HG02610 (cell line): ENCODE data around the gene LGALS12.
A peak's percentile ranks its signal among the peaks of the same experiment; 100 is the strongest.
"Not testable (repeated sequence)": the region's sequence is repeated elsewhere in the genome, so short reads cannot be mapped to it uniquely, and the experiment has no call there.

Experiments
- ATAC-seq: cut with Tn5 transposase; IDR thresholded peaks from one replicate; pipeline ENCODE4 v1.9.1; 2021; ENCODE audit warnings: mild to moderate bottlenecking, moderate library complexity; ENCODE audit not compliant: unreplicated experiment

The LGALS12 gene

DNA sequence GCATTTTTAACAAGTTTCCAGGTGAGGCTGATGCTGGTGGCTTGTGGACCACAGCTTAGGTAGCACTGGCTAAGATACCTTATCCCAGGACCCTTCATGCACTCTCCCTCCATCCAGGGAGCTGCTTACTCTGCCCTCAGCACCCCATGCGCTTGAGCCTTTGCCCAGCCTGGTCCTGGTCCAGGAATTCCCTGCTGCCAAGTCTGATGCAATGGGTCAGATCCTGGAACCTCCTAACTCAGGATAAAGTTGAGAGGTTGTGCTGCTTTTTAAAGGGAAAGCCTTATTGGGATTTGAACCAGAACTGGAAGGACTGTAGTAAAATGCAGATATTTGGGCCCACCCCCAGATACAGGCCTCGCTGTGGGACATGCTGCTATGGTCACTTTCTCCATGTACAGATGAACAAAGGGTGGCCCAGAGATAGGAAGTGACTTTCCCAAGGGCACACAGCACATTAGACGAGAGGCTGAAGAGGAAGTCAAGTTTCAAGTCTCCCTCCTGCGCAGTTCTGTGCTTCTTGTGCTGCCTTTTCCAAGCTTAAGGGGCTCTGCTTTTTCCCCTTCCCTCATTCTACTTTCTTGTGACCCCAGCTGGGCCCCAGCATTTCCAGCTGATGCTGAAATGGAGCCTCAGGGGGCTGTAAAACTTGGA, 824 bp upstream of the LGALS12 start:
- ATAC-seq = no peak

DNA sequence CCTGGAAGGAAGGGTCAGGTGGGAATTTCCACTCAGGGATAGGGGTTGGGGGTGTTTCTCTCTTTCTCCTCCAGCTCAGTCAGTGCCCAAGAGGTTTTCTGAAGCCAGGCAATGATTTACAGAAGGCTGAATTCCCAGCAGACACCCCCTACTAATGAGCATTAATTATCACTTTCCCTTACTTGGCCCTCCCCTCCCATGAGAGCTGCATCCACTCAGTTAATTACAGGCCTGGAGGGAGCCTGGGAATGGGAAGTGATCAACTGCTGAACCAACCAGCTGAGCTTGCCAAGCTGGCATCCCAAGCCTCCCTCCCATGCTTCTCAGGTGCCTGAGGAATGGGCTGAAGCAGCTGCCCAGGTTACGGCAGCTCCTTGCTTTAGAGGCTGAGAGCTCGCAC, 992 bp downstream of the LGALS12 start:
- ATAC-seq = no peak

DNA sequence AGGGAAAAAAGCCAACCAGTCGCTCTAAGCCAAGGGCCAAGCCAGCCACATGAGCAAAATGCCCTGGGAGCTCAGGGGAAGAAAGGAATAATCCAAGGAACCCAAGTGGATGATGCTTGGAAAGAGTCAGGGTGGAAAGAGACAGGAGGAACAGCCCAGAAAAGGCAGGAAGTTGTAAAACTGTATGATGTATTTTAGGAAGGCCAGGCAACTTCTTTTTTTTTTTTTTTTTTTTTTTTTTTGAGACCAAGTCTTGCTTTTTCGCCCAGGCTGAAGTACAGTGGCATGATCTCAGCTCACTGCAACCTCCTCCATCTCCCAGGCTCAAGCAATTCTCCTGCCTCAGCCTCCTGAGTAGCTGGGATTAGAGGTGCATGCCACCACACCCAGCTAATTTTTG, 1.6 kb downstream of the LGALS12 start:
- ATAC-seq = no peak

DNA sequence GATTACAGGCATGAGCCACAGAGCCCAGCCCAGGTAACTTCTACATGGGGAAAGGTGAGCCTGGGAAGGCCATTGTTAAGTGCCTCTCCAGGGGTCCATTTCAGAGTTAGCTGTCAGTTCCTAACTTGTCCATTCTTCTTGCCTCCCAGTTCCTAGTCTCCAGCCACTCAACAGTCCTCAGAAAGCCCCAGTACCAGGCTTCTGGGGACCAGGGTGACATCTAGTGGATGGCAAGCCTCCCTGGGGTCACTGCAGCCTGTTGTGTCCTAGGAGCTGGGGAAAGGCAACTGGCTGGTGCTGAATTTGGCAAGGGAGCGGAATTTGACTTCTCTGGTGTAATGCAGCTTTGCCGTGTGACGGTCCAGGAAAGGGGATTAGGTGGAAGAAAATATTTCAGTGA, 2.1 kb downstream of the LGALS12 start:
- ATAC-seq = no peak

DNA sequence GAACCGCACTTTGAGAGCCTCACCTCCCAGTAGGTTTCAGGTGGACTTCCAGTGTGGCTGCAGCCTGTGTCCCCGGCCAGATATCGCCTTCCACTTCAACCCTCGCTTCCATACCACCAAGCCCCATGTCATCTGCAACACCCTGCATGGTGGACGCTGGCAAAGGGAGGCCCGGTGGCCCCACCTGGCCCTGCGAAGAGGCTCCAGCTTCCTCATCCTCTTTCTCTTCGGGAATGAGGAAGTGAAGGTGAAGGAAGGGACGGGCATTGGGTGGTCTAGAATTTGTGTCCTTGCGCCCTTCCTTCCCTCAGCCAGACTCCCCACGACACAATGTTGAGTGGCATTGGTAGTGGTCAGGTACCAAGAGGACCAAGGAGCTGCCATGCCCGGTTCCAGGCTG, 2.9 kb downstream of the LGALS12 start:
- ATAC-seq = no peak

DNA sequence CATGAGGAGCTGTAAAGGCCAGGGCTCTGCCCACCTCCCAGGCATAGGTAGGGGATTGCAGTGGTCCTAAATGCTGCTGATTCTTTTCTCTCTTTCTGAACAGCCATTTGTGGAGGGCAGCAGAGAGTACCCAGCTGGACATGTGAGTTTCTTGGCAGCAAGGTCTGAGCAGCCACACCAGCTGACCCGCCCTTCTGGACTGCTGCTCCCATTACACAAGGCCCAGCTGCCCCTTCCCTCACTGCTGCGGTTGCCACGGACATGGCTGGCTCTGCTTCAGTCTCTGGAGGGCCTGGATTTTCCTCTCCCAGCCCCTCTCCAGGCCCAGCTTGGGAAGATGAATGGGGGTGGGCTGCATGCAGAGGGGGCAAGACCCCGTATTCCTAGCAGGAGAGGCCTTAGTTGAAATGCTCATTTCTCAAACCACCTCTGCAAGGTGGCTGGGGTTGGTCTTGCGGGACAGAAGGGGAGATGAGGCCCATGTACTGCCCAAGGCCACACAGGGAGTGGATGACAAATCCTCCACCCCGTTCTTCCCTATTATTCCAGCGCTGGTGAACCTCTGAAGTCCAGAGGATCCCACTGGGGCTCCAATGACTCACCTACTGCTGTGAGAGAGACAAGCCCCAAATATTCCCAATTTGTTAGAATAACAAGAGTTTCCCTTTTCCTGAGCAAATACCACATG, 4.6 kb downstream of the LGALS12 start:
- ATAC-seq = no peak

DNA sequence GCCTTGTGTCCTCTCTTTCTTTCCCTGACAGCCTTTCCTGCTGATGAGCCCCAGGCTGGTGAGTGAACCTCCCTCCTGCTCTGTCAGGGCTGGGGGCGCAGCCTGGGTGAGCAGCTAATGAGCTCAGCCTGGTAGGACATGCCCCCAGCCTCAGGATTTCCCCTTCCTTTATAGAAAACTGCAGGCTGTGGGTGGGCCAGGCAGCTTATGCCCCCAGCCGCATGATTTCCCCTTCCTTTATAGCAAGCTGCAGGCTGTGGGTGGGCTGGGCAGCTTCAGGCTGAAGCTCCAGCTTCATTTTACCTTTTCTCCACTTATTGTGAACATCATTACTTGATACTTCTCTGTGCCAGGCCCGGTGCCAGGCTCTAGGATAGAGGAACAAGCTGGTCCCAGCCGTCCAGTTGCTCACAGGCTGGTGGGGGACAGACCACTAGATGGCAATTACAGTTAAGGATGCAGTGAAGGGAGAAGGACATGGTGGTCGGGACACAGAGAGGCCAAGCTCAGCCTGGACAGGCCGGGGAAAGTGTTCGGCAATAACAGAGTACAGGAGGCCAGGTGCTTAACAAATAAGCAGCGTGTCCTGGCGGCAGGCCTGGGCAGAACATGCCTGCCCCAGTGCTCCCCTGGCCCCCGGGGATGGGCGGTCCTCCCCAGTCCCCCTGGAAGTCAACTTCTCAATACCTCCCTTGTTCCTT, 5.3 kb downstream of the LGALS12 start:
- no peak for ATAC-seq

DNA sequence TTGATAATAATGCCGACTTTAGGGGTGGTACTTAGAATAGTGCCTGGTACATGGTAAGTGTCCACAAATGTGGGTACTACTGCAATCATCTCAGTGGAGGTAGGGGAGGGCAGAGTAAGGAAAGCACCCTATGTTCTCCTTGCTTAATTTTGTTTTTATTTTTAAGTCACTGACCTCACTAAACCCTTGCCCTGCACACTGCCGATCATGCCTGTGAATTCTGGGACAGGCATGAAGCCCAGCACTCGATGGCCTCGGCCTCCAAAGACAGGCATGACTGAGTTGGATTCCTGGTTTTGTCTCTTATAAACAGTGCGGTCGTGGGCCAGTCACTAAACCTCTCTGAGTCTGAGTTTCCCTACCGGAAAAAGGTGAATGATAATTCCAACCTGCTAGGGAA, 6.9 kb downstream of the LGALS12 start:
- ATAC-seq = no peak

DNA sequence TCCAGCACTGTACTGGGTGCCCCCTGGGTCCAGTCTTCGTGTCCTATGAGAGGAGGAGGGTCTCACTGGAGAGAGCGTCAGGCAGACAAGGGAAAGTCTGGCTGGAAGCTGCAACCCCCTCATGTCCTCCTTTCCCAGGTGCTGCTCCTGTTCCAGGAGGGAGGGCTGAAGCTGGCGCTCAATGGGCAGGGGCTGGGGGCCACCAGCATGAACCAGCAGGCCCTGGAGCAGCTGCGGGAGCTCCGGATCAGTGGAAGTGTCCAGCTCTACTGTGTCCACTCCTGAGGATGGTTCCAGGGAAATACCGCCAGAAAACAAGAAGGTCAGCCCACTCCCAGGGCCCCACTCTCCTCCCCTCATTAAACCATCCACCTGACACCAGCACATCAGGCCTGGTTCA, 10.2 kb downstream of the LGALS12 start:
- no peak for ATAC-seq

DNA sequence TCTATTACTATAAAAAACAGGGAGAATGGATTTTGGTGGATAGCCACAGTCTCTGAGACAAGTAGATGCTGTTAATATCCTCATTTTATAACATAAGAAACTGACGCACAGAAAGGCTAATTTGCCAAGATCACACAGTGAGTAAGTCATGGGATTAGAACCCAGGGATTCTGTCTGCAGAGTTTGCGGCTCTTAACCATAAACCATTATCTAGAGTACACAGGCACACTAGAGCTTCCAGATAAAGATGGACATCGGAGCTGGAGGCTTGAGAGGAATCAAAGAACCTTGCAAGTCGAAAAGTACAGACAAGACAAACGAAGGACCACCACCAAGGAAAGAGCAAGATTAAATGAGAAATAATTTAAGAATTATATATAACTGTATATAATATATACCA, 11.3 kb downstream of the LGALS12 start:
- ATAC-seq = no peak

DNA sequence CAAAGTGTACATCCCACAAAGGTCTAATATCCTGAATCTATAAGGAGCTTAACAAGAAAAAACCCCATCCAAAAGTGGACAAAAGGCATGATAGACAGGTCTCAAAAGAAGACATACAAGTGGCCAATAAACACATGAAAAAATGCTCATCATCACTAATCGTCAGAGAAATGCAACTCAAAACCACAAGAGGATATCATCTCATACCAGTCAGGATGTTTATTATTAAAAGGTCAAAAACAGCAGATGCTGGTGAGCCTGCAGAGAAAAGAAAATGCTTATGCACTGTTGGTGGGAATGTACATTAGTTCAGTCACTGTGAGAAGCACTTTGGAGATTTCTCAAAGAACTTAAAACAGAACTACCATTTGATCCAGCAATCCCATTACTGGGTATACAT, 12.7 kb downstream of the LGALS12 start:
- no peak for ATAC-seq

DNA sequence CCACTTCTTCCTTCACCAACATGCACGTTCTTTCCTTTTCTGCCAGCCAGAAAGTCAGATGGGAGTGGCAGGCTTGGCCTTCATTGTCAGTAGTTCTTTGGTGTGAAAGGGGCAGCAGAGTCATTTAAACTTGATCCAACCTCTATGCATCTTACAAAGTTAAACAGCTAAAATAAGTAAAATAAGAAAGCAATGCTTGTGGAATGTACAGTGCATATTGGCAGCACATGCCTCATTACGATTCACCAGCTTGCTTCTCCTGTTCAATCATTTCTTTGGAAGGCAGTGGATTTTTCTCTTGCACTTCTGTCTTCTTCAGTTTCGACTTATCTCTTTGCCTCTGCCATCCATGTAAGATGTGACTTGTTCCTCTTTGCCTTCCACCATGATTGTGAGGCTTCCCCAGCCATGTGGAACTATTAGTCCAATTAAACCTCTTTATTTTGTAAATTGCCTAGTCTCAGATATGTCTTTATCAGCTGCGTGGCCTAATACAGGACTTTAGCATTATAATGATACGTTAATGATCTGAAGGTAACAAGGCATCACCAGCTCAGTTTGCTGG, 14.8 kb downstream of the LGALS12 start:
- no peak for ATAC-seq

DNA sequence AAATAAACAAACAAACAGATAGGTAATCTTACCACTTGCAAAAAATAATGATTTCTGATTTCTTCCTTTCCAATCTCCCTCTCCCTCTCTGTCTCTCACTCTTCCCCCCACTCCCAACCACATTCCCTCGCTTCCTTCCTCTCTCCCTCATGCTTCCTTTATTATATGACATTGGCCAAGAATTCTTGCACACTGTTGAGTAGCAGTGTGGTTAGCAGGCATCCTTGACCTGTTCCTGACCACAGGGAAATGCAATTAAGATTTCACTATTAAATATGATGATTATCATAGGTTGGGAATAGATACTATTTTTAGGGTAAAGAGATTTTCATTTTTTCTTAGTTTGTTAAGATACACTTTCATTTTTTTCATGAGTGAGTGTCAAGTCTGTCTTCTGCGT, 16.0 kb downstream of the LGALS12 start:
- no peak for ATAC-seq

DNA sequence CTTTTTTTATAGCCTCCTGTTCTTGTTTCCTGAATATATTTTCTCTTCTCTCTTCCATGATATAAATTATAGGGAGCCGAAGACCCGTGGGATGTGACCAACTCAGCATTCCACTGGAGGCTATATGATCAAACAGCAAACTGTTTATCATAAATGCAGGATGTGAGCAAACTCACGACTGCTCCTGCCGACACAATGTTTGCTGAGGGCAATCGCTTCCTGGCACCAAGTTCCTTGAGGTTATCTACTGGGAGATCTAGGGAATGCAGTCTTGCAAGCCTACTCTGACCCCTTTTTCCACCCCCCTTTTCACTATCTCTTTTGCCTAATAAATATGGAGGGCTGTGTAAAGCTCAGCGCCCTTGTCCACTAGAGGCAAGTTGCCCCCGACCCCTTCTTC, 17.3 kb downstream of the LGALS12 start:
- ATAC-seq = no peak

DNA sequence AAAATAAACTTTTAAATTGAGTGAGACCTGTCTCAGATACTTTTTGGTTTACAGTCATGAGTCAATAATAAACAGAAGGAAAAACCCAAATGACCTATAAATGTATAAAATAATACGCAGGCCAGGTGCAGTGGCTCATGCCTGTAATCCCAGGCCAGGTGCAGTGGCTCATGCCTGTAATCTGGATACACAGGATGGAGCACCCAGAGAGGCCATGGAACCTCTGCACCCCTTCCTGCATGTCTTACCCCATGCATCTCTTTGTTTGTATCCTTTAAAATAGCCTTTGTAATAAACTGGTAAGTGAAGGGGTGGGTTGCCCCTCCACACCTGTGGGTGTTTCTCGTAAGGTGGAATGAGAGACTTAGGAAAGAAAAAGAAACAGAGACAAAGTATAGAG, 21.8 kb downstream of the LGALS12 start:
- no peak for ATAC-seq

DNA sequence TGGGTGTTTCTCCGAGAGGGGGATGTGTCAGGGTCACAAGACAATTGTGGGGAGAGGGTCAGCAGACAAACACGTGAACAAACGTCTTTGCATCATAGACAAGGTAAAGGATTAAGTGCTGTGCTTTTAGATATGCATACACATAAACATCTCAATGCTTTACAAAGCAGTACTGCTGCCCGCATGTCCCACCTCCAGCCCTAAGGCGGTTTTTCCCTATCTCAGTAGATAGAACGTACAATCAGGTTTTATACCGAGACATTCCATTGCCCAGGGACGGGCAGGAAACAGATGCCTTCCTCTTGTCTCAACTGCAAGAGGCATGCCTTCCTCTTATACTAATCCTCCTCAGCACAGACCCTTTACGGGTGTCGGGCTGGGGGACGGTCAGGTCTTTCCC, 22.3 kb downstream of the LGALS12 start:
- ATAC-seq = not testable (repeated sequence)

DNA sequence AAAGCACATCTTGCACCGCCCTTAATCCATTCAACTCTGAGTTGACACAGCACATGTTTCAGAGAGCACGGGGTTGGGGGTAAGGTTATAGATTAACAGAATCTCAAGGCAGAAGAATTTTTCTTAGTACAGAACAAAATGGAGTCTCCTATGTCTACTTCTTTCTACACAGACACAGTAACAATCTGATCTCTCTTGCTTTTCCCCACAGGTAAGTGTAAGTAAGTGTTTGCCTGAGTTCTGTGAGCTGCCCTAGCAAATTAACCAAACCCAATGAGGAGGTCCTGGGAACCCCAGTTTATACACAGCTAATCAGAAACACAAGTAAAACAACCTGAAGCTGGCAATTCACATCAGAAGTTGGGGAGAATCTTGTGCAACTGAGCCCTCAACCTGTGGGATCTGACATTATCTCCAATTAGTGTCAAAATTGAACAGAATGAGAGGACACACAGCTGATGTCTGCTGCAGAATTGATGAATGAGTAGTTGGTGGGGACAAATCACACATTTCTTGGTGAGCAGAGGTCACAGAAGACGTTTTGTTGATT, 22.9 kb downstream of the LGALS12 start:
- ATAC-seq = not testable (repeated sequence)

DNA sequence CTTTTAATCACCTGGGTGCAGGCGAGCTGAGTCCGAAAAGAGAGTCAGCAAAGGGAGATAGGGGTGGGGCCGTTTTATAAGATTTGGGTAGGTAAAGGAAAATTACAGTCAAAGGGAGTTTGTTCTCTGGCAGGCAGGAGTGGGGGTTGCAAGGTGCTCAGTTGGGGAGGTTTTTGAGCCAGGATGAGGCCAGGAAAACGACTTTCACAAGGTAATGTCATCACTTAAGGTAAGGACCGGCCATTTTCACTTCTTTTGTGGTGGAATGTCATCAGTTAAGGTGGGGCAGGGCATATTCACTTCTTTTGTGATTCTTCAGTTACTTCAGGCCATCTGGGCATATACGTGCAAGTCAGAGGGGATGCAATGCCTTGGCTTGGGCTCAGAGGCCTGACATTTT, 23.5 kb downstream of the LGALS12 start:
- not testable (repeated sequence) for ATAC-seq

DNA sequence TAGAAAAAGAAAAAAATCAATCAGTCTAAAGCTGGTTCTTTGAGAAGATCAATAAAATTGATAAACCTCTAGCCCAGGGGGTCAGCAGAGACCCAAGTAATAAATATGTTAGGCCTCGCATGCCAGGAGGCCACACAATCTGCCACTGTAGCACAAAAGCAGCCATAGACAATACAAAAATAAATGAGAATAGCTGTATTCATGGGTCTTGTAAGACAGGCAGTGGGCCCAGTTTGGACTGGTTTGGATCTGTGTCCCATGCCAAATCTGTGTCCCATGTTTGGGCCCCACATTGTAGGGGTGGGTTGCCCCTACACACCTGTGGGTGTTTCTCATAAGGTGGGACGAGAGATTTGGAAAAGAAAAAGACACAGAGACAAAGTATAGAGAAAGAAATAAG, 24.1 kb downstream of the LGALS12 start:
- ATAC-seq = no peak

DNA sequence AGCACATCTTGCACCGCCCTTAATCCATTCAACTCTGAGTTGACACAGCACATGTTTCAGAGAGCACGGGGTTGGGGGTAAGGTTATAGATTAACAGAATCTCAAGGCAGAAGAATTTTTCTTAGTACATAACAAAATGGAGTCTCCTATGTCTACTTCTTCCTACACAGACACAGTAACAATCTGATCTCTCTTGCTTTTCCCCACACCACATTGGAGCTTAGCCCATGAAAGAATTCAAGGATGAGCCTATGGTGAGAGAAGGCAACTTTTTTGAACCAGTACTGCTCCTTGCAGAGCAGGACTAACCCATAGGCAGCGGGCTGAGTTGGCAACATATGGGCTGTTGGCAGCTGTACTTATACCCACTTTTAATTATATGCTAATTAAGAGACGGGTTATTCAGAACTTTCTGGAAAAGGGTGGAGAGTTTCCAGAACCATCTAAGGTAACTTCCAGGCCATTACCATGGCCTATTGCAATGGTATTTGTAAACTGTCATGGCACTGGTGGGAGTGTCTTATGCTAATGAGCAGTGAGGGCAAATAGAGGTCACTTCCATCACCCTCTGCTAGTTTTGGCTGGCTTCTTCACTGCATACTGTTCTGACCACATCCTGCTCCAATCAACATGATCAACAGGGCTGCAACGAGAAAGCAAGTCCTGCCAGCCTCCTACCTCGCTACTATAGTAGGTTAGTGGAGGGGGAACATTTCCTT, 25.3 kb downstream of the LGALS12 start:
- peak; percentile 65 for ATAC-seq

DNA sequence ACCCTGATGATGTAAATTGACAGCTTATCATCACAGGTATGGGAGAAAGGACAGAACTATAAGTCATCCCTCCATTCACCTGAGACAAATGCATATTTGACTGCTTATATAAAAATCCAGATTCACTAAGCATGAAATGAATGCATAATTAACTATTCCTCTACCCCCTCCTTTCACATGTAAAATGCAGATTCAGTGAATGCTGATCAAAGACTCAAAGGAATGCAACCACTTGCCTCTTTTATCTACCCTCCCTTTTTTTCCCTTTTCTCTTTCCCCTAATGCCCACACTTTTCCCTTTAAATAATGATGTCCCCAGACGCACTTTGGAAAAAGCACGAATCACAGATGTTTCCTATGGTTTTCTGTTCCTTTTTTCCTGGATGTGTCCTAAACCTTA, 26.2 kb downstream of the LGALS12 start:
- no peak for ATAC-seq
